Measurements from ENCODE around the gene NOP16.

Gene NOP16, protein sequence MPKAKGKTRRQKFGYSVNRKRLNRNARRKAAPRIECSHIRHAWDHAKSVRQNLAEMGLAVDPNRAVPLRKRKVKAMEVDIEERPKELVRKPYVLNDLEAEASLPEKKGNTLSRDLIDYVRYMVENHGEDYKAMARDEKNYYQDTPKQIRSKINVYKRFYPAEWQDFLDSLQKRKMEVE

DNA sequence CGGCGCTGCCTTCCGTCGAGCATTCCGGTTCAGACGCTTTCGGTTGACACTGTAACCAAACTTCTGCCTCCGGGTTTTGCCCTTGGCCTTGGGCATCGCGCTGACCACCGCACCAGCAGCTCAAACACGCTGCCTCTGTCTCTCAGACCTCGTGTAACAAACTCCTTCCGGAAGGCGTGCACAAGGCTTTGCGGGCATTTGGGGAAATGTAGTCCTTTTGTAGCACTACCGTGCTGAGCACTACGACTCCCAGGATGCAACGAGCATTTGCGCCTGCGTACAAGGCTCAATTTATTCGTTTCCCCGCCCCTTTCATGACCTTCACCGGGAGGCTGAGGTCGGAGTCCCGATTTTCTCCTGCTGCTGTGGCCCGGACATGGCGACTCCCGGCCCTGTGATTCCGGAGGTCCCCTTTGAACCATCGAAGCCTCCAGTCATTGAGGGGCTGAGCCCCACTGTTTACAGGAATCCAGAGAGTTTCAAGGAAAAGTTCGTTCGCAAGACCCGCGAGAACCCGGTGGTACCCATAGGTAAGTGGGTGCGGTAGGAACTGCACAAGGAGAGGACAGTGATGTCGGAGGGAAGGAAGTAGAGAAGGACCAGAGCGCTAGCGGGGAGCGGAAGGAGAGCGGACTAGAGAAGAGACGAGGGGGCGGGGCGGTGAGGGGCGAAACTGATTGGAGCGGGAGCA lies at the start of gene NOP16, which contains the start of gene HIGD2A:
Gene NOP16, minus strand, starts transcription at position 155 of the 691 bp plus-strand sequence. Its CDS starts 59 bp downstream, at position 96.
Gene HIGD2A, plus strand, starts transcription at position 308 of the 691 bp plus-strand sequence. Its CDS starts 69 bp downstream, at position 377.
- peak; percentile 90 for DNase-seq

DNA sequence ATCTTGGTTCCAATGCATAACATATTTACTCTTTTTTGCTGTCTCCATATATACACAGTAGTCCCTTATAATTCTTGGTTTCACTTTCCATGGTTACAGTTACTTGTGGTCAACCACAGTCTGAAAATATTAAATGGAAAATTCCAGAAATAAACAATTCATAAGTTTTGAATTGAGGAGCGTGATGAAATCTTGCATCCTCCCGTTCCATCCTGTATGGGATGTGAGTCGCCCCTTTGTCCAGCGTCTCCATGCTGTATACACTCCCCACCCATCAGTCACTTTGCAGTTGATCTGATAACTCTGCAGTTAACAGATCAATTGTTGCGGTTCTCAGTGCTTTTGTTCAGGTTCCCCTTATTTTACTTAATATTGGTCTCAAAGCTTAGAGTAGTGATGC lies 48.3 kb upstream of the NOP16 start:
- DNase-seq, result no peak

DNA sequence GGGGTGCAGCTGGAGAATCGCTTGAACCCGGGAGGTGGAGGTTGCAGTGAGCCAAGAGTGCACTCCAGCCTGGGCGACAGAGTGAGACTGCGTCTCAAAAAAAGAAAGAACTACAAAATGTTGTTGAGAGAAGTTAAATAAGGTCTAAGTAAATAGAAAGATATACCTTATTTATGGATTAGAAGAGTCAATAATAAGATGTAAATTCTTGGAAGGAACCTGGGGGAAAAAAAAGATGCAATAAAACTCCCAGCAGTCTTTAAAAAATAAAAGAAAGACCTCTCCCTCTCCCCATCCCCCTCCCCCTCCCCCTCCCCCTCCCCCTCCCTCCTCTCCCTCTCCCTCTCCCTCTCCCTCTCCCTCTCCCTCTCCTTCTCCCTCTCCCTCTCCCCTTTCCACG lies 44.3 kb upstream of the NOP16 start:
- no peak for DNase-seq

DNA sequence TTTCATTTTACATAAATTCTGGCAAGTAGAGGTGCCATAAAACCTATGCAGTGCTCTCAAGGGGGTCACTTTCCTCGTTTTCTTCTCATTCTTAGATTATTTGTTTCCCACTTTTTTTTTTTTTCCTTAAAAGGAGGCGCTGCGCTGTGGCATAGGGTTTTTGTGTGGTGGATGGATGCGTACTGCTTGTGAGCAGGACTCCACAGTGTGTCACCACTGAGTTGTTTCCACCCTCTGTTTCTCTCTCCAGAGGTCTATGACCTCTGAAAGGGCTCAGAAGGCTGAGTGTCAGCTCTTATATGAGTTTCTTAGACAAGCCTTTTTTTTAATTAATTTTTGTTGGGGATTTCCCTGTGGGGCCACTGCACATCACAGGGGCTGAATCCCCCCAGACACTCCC lies 41.6 kb upstream of the NOP16 start:
- no peak for DNase-seq

DNA sequence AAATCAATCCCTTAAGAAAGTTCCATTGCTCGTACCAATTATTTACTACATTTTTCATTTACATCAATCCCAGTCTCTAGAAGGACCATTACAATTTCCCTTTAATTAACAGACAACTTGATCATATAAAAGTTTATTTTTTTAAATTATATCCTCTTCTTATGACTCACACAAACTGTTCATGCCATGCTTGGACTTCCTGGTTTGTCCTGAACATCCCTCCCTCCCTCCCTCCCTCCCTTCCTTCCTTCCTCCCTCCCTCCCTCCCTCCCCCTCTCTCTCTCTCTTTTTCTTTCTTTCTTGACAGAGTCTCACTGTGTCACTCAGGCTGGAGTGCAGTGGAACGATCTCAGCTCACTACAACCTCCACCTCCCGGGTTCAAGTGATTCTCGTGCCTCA lies 39.6 kb upstream of the NOP16 start:
- DNase-seq, result no peak

DNA sequence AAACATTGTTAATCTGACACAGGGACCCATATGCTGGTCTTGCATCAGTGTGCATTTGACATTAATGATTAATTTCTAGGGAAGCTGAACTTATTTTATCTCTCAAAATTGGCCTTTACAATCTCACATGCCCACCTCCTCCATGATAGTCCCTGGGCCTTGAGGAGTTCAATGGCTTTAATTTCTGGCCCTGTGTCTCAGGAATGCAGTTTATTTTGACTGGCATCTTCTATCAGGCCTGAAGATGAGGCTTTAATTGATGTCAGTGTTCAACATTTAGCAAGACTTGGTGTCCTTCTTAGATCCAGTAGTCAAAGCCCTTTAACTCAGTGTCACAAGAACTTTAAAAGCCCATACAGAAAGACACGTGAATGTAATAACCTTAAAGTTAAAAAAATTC lies 38.5 kb upstream of the NOP16 start:
- no peak for DNase-seq

DNA sequence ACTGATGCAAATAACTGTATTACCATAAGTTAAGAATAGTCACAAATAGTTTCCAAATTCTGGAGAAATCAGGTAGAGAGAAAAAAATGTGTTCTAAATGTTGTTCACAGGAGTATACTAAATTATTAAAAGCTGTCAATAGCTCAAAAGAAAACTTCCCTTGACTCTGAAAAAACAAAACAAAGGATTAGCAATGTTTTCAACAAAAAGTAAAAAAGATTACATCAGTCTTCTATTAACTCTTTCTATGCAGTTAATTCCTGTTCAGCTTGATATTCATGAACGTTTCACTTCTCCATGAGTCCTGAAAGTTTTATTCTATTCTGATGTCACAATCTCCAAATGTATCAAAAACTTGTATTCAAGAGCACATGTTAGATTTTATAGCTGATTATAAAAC lies 37.4 kb upstream of the NOP16 start:
- no peak for DNase-seq

DNA sequence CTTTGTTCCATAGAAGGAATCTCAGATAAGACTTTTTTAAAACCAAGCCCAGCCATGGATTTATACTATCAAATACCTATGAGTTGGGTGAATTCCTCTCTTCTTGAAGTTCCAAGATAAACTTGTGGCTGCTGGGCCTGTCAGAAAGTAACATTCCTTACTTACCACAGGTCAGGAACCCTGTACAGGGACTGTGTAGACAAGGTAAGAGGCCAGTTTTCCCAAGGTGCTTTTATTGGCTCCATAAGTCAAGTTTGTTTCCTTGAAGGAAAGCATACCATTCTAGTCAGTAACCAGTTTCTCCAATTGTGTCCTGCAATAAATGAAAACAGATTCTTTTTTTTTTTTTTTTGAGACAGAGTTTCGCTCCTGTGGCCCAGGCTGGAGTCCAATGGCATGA lies 36.7 kb upstream of the NOP16 start:
- no peak for DNase-seq

DNA sequence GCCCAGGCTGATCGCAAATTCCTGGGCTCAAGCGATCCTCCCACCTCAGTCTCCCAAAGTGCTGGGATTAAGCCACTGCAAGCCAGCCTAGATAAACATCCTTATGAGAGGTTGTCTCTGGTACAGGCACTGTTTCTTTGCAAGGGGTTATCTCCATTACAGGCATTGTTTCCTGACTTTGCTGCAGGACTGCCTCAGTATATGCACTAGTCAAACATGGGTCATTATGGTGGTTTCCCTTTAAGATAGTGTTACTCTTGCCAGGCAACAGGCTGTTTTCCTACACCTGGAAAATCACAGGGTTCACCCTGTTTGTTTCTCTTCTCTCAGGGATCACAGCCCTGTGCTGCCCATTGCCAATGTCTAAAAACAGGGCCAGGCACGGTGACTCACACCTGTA lies 35.8 kb upstream of the NOP16 start:
- no peak for DNase-seq

DNA sequence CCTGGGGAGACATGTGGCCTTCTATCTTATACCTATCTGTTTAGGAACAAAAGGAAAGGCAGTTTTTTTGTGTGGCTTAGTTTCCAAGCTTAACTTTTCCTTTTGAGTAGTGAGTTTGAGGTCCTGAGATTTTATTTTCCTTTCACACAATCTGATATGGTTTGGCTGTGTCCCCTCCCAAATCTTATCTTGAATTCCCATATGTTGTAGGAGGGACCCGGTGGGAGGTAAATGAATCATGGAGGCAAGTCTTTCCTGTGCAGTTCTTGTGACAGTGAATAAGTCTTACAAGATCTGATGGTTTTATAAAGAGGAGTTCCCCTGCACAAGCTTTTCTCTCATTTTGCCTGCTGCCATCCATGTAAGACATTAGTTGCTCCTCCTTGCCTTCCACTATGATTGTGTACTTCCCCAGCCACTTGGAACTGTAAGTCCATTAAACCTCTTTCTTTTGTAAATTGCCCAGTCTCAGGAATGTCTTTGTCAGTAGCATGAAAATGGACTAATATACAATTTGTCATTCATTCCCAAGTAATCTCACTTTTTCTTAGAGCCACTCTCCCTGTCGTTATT lies 32.7 kb upstream of the NOP16 start:
- DNase-seq, result no peak

DNA sequence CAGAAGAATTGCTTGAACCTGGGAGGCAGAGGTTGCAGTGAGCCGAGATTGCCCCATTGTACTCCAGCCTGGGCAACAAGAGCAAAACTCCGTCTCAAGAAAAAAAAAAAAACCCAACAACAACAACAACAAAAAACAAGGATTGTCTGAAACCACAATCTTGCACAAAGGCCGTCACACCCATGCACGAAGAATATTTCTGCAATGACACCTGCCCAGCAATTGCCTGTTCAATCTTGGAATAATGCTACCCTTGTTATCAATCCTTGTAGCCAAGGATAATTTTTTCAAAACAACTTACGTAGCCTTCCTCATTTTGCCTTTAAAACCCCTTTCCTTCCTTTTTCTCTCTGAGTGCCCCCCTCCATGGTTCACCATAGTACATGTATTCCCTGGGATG lies 31.7 kb upstream of the NOP16 start:
- no peak for DNase-seq

DNA sequence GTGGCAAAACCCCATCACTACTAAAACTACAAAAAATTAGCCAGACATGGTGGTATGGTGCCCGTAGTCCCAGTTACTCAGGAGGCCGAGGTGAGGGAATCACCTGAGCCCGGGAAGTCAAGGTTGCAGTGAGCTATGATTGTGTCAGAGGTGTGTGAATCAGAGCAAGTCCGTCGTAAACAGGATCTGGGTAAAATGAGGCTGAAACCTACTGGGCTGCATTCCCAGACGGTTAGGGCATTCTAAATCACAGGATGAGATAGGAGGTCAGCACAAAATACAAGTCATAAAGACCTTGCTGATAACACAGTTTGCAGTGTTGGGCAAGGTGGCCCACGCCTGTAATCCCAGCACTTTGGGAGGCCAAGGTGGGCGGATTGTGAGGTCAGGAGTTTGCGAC lies 29.9 kb upstream of the NOP16 start:
- no peak for DNase-seq

DNA sequence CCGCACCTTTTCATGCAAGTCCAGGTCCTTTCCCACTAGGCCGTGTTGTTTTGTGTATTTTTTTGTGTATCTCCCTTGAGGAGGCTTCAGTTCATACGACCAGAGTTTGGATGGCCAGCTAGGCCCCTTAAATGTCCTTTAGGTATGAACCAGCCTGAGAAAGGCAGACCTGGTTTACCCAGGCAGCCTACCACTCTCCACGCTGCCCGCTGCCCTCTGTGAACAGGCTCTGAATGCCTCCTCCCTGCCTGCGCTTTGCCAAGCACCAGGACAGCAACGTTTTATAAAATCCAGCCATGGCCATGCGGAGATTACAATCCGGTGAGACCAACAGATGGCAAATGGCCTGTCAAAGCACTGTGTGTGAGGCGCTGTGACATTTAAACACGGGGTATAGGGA lies 28.6 kb upstream of the NOP16 start:
- no peak for DNase-seq

DNA sequence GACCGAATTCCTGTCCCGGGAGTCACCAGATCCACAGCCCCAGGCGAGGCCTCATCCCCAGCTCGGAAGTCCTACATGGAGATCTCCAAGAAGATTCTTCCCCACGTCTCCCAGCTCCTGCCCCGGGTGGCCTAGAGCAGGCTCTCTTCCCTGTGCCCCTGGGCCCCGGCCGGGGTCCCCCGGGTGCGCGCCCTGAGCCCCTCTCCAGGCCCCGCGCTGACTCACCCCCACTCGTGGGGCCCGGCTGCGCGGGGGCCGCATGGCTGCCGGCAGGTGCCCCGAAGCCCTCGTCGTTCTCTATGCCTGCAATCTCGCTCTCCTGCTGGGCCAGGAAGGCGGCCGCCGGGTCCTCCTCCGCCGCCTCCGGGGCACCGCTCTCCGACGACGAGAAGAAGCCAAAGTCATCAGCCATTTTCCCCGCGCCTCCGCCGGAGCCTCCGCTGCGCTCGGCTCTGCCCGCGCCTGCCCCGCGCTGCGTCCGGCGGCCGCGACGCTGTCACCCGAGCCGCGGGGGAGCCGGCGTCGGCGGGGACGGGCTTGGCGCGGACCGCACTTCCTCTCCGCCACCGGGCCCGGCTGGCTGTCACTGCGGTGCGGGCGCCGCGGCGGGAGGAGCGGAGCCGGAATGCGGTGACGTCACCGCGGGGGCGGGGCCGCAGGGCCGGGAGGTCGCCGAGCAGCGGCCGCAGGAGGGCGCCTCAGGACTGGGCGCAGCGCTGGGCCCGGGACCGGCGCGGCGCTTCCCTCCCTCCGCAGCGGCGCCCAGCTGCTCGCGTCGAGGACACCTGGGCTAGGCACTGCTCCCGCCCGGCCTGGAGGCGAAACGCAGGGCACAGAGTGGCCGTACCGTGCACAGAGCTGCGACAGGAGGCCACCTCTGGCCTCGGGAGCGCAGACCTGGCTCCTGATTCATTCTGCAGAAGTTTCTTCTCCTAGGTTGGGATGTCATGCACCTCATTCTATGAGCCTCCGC lies 27.8 kb upstream of the NOP16 start, which contains the start of gene CLTB:
Gene CLTB, minus strand, starts transcription at position 588 of the 973 bp plus-strand sequence. Its CDS starts 176 bp downstream, at position 412.
- no peak for DNase-seq

DNA sequence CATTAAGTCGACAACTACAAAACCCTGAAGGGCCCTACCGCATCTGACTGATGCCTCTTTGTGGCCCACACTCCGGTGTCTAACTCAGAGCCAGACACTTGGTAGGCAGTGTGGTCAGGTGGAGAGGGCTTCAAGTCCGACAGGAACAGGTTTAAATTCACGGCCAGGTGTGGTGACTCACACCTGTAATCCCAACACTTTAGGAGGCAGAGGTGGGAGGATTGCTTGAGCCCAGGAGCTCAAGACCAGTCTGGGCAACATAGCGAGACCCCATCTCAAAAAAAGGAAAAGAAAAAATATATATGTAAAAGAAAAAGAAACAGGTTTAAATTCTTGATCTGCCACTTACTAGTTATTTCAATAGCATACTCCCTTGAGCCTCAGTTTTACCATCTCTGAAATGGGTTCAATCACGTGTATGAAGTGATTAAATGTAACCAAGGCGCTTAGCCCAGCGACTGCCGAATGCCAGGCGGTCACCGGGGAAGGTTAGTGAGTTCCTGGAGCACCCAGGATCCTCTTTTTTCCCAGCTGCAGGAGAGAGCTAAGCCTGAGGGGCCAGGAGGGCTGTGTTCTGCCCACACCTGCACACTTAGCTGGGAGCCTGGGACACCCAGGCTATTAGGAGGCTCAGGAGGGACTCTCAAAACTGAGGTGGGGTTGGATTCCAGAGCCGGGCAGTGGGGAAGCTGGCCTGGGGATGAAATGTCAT lies 27.0 kb upstream of the NOP16 start:
- DNase-seq, result no peak

DNA sequence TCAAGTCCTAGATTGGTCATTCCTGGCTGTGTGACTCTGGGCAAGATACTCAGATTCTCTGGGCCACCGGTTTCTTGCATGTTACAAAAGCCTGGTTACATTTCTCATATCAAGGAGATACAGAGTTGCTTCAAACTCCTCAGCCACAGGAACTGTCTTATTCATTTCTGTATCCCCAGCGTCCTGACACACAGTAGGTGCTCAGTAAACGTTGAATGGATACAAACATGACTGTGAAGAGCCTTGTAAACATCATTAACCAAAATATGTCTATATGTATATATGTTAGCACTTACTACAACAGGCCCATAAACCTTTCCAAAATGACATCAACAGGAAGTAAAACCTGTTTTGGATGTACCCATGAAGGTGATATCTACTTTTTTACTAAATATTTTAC lies 26.3 kb upstream of the NOP16 start:
- no peak for DNase-seq

DNA sequence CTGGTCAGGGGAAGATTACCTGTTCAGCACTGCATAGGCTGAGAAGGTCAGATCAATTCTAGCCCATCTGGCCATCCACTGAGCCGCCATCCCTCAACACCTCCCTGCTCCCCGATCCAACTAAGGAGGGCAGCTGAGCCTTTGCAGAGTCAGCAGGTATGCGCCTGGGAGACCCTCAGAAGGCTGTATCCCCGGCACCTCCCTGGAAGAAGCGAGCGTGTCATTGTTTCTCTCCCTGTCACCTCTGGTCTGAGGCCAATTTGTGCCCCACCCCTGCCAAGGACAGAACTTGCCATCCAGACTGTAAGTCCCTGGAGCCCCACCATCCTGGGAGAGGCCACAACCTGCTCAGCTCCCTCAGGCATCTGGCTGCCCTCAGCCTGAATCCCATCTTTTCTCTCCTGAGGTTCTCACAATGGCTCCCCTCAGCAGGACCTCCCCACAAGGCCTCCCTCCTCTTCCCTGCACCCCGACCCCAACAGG lies 25.4 kb upstream of the NOP16 start:
- no peak for DNase-seq

DNA sequence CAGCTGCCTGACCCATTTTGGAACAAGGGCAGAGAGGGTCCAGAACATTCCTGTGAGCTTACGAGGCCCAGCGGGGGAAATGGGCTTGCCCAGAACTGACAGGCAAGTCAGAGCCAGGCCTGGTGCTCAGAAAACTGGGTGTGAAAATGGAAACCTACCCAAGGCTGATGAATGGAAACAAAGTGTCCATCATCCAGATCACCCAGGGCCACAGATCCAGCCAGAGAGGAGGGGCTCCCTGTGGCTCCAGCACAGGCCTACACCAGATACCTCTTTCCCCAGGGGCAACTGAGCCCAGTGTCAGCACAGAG lies 24.8 kb upstream of the NOP16 start:
- no peak for DNase-seq

DNA sequence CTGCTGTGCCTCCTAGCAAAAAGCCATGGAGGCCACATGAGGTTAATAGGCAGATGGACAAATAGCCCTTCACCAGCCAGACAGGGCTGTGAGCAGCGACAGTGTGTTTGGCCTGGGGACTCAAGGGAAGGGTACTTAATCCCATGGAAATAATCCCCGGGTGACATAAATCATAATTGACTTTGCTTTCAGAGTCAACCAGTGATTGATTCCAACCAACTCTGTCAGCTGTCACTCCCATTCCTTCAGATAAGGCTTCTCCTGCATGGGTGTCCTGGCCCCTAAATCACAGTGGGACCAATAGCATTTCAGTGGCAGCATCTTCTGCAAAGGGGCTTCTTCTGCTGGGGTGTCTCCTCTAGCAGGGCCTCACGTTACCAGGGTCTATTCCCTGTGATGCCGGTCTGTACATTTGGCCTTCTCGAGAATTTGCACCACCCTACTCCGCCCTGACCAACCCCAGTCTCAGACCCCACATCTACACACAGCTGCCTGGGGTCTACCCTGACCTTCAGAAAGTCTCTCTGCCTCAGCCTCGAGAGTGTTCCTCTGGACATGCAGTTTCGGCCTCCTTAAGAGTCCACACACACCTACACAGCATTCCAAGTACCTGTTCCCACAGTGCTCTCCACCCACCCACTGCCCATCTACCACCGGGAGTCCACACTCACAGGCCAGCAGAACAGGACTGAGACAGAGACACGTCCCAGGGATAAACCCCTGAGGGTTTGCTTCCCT lies 24.3 kb upstream of the NOP16 start:
- no peak for DNase-seq

DNA sequence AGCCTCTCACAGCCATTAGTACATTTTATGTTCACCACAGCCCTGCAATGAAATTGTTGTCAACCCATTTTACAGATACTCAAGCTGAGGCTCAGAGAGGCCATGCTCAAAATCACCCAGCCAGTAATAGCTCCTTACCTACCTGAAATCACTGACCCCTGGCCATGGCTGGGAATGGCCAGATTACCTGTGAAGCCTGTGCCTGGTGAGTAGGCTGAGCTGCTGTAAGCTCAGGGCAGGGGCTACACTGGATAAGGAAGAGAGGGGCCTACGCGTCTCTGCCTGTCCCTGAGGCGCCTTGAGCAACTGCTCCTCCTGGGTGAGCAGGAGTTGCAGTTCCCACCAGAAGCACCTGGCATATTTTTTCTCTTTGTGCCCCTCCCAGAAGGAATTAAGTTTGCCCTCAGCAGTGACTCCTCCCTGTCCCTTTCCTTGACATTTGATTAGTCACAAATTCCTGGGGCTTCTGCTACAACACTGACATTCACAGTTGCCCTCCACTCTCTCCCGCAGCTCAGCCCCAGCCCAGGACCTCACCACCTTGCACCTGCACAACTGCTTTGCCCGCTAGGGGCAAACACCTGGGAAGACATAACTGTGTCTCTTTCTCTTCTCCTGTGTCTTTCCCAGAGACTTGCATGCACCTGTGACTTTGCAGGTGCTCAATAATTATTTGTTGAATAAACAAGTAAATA lies 22.2 kb upstream of the NOP16 start:
- no peak for DNase-seq

DNA sequence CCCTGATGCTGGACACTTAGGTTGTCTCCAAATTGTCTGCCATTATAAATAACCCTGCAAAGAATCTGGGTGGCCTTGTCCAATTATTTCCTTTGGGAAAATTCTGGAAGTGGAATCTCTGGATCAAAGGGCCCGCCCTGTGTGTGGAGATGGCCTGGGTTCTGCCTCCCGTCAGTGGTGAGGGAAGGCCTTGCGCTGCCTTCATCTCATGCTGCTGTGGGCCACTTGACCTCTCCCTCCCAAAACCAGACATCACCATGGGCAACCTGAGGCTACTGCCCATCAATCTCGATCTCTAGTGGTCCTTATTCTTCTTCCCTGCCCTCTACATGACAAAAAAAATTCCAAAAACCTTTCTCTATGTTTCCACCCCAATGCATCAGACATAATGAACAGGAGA lies 21.4 kb upstream of the NOP16 start:
- DNase-seq, result no peak
